ENCODE results near the gene FRMD4B. TPM values are rescaled to one million over a fixed set of nuclear protein-coding genes. Genes with fewer than 3 reads are reported as not detected.

Gene FRMD4B
- total RNA-seq, 1 donor from 2014 or later = 53.5 TPM

DNA sequence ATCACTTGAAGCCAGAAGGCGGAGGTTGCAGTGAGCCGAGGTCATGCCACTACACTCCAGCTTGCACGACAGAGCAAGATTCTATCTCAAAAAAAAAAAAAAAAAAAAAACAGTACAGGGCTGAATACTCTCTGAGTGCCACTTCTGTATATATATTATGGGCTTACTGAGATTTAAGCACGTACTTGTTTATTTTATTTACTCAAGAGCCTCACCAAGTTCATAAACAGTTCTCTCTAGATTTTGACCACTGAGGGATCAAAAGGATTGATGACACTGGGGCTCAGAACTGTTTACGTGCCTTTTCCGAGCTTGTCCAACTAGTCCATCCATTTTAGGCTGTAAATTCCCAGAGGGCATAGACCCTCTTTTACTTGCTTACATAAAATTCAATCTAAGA lies 81.5 kb downstream of the FRMD4B start:
- no peak overlapping the region for H3K4me3 ChIP-seq
- H3K36me3 ChIP-seq = no peaks in the 10 kb centered on the region
- H3K27me3 ChIP-seq = no peaks in the 10 kb centered on the region
- intact Hi-C loops (cut with DNase I) = loop anchor here (10.0 kb wide), 1 partner anchor 150 kb away; no protein-coding TSS in a partner anchor
- no peak for DNase-seq (ENCODE audit: extremely low spot score in 2 of 2)
- TF ChIP-seq POLR2AphosphoS5 (IDR thresholded peaks at IDR 0.05; ENCODE audit: insufficient read depth in 1 of 2, low read depth in 1 of 2) = no peak
- TF ChIP-seq POLR2A (IDR thresholded peaks at IDR 0.05) = no peak
- TF ChIP-seq, protein P1, sequence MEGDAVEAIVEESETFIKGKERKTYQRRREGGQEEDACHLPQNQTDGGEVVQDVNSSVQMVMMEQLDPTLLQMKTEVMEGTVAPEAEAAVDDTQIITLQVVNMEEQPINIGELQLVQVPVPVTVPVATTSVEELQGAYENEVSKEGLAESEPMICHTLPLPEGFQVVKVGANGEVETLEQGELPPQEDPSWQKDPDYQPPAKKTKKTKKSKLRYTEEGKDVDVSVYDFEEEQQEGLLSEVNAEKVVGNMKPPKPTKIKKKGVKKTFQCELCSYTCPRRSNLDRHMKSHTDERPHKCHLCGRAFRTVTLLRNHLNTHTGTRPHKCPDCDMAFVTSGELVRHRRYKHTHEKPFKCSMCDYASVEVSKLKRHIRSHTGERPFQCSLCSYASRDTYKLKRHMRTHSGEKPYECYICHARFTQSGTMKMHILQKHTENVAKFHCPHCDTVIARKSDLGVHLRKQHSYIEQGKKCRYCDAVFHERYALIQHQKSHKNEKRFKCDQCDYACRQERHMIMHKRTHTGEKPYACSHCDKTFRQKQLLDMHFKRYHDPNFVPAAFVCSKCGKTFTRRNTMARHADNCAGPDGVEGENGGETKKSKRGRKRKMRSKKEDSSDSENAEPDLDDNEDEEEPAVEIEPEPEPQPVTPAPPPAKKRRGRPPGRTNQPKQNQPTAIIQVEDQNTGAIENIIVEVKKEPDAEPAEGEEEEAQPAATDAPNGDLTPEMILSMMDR (IDR thresholded peaks at IDR 0.05) = no peak
- no peaks in the 10 kb centered on the region for H3K4me1 ChIP-seq
- H3K9me3 ChIP-seq = no peaks in the 10 kb centered on the region
- no peak overlapping the region for H3K27ac ChIP-seq

DNA sequence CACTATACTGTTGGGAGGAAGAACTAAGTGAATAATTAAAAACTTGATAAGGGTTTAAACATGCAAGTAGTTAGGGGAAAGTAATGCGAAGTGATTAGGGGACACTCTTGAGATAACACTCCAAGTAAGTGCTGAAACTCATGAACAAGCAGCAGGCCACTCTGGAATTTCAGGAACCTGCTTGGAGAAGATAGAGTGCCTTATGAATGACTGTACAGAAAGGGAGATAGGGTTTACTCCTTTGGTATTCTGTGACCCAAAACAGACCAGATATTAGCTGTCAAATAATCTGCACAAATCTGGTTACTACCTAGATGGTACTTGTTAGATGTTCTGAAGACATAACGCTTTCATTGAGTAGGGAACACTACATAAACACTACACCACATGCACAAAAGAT lies 85.6 kb downstream of the FRMD4B start:
- no peak for TF ChIP-seq POLR2AphosphoS5 (IDR thresholded peaks at IDR 0.05; ENCODE audit: insufficient read depth in 1 of 2, low read depth in 1 of 2)
- TF ChIP-seq, protein P1 (IDR thresholded peaks at IDR 0.05) = no peak
- no peak for TF ChIP-seq POLR2A (IDR thresholded peaks at IDR 0.05)
- Histone ChIP-seq H3K4me1 (no peaks in the 10 kb centered on the region), H3K27me3 (no peaks in the 10 kb centered on the region), H3K27ac (no peak overlapping the region), H3K4me3 (no peak overlapping the region), H3K36me3 (no peaks in the 10 kb centered on the region), H3K9me3 (no peaks in the 10 kb centered on the region)
- DNase-seq (ENCODE audit: extremely low spot score in 2 of 2) = no peak
- intact Hi-C loops (cut with DNase I) = loop anchor here (10.0 kb wide), 1 partner anchor 145 kb away; no protein-coding TSS in a partner anchor

DNA sequence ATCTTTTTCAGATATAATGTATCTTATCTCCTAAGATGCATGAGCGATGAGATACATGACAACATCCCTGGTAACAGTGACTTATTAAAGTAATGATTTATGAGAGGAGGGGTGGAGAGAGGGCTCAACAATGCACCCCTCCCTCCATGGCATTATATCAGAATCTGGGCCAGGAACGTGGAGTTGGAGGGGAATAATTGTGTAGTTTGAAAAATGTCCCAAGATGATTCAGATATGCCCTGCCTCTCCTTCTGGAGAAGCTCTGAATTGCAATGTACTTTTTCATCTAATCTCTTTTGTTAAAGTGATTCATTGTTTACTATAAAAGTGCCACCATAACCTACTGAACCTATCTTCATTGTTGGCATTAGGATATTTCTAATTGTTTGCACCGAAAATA lies 86.5 kb downstream of the FRMD4B start:
- no peak for TF ChIP-seq POLR2AphosphoS5 (IDR thresholded peaks at IDR 0.05; ENCODE audit: insufficient read depth in 1 of 2, low read depth in 1 of 2)
- TF ChIP-seq, protein P1 (IDR thresholded peaks at IDR 0.05) = no peak
- TF ChIP-seq POLR2A (IDR thresholded peaks at IDR 0.05) = no peak
- DNase-seq (ENCODE audit: extremely low spot score in 2 of 2) = no peak
- intact Hi-C loops (cut with DNase I) = no loop called here
- H3K27me3 ChIP-seq = no peaks in the 10 kb centered on the region
- no peaks in the 10 kb centered on the region for H3K9me3 ChIP-seq
- no peaks in the 10 kb centered on the region for H3K36me3 ChIP-seq
- no peaks in the 10 kb centered on the region for H3K4me1 ChIP-seq
- H3K4me3 ChIP-seq = no peak overlapping the region
- no peak overlapping the region for H3K27ac ChIP-seq

DNA sequence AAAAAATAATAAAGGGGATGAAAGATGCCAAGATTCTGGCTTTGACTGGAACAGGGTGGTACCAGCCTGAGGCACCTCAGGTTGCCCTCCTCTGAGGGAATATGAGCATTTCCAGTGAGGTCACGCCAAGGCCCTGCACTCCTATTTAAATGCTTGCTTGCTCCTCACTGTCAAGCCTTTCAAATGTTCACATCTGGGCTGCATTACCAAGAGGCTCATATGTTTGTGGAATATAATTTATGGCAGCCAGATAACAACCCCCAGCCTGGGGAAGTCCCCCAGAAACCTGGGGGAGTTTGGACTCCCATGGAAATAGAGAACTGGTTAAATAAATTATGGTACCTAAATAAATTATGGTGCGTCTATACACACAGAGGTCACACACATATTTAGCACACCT lies 88.4 kb downstream of the FRMD4B start:
- H3K36me3 ChIP-seq = no peaks in the 10 kb centered on the region
- H3K9me3 ChIP-seq = no peaks in the 10 kb centered on the region
- no peak for DNase-seq (ENCODE audit: extremely low spot score in 2 of 2)
- H3K27ac ChIP-seq = no peak overlapping the region
- no peaks in the 10 kb centered on the region for H3K4me1 ChIP-seq
- intact Hi-C loops (cut with DNase I) = no loop called here
- no peaks in the 10 kb centered on the region for H3K27me3 ChIP-seq
- TF ChIP-seq, protein P1 (IDR thresholded peaks at IDR 0.05) = no peak
- TF ChIP-seq POLR2AphosphoS5 (IDR thresholded peaks at IDR 0.05; ENCODE audit: insufficient read depth in 1 of 2, low read depth in 1 of 2) (no peak), POLR2A (IDR thresholded peaks at IDR 0.05) (no peak)
- no peak overlapping the region for H3K4me3 ChIP-seq

DNA sequence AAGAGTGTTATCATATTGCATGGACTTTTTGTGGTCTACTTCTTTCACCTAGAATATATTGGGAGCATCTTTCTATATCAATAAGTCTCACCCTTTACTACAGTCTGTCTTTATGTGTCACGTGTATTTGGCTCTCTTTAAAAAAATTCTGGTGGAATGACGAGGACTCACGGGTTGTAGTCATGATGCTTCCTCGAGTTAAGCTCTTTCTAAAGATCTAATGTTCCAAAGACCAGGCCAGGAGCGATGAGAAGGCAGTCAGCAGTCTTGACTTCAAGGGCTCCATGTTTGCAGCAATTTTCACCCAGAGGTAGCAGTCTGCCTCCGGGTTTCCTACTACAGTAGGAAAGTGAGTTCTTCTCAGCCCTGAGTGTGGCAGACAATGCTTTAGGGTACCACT lies 88.9 kb downstream of the FRMD4B start:
- intact Hi-C loops (cut with DNase I) = no loop called here
- Histone ChIP-seq H3K36me3 (no peaks in the 10 kb centered on the region), H3K4me3 (no peak overlapping the region), H3K27ac (no peak overlapping the region), H3K4me1 (no peaks in the 10 kb centered on the region), H3K27me3 (no peaks in the 10 kb centered on the region), H3K9me3 (no peaks in the 10 kb centered on the region)
- TF ChIP-seq POLR2AphosphoS5 (IDR thresholded peaks at IDR 0.05; ENCODE audit: insufficient read depth in 1 of 2, low read depth in 1 of 2) (no peak), POLR2A (IDR thresholded peaks at IDR 0.05) (no peak)
- TF ChIP-seq, protein P1 (IDR thresholded peaks at IDR 0.05) = no peak
- no peak for DNase-seq (ENCODE audit: extremely low spot score in 2 of 2)

Data from vagina (tissue), 2 donors.